Activated CD4-positive, alpha-beta memory T cell treated with anti-CD3 and anti-CD28 coated beads for 36 hours (primary cell): ENCODE data around the gene MGAT5. TPM values are rescaled to one million over a fixed set of nuclear protein-coding genes. Genes with fewer than 3 reads are reported as not detected.

ENCODE experiments used
- CTCF ChIA-PET: fragments of 350-600 bp; sonication (Branson Sonifier 250); formaldehyde crosslinking; loops from one replicate; lab custom pipeline; 2021; ENCODE audit warnings: antibody characterized with exemption, inconsistent platforms; lab: Charles Lee
- POLR2A ChIA-PET: fragments of 350-600 bp; sonication (Branson Sonifier 250); formaldehyde crosslinking; loops from one replicate; lab custom pipeline; 2021; ENCODE audit warnings: antibody characterized with exemption; lab: Charles Lee
- DNase-seq: peaks from one replicate; pipeline ENCODE4 v3.0.0-alpha.2; 2020
- H3K27ac Mint-ChIP-seq: one replicate; pipeline ENCODE4 v1.8.0; 2021; ENCODE audit warnings: mixed read lengths
- H3K27me3 Mint-ChIP-seq: one replicate; pipeline ENCODE4 v1.8.0; 2021; ENCODE audit warnings: mixed read lengths
- H3K36me3 Mint-ChIP-seq: one replicate; pipeline ENCODE4 v1.8.0; 2021; ENCODE audit warnings: mixed read lengths
- H3K4me1 Mint-ChIP-seq: one replicate; pipeline ENCODE4 v1.8.0; 2021; ENCODE audit warnings: low read depth, mixed read lengths
- H3K4me3 Mint-ChIP-seq: one replicate; pipeline ENCODE4 v1.8.0; 2021; ENCODE audit warnings: mild to moderate bottlenecking, mixed read lengths
- H3K9me3 Mint-ChIP-seq: one replicate; pipeline ENCODE4 v1.8.0; 2021; ENCODE audit warnings: mixed read lengths
- intact Hi-C: fragments of 100-400 bp; cut with micrococcal nuclease; formaldehyde crosslinking; loops from one replicate; pipeline ENCODE4 v1.15.1; 2023
- total RNA-seq, 2 experiments: library from RNA; stranded (reverse); gene quantifications; one replicate each; pipeline ENCODE4 v1.2.3, GENCODE V29; 2021

Gene MGAT5
- total RNA-seq, 2 experiments from 2014 or later = 33.6 to 38.3 TPM

GRCh38 chr2:134392442-134393074 lies 138.7 kb downstream of the MGAT5 start:
- Mint-ChIP-seq H3K27ac (no peak overlapping the region), H3K9me3 (no peaks in the 10 kb centered on the region), H3K36me3 (peaks cover 5% of the 10 kb centered on the region), H3K4me3 (no peak overlapping the region), H3K27me3 (no peaks in the 10 kb centered on the region), H3K4me1 (peaks cover 15% of the 10 kb centered on the region)
- POLR2A ChIA-PET = interaction anchor here (0.7 kb wide), 1 partner anchor 71 kb away, joined by 3 read pairs; no protein-coding TSS in a partner anchor
- intact Hi-C loops = no loop called here
- CTCF ChIA-PET = interaction anchor here (1.0 to 1.3 kb wide), 2 partner anchors 19 to 59 kb away, joined by 3 read pairs; no protein-coding TSS in a partner anchor
- DNase-seq = no peak

- Mint-ChIP-seq H3K9me3 (no peaks in the 10 kb centered on the region), H3K36me3 (peaks cover 5% of the 10 kb centered on the region), H3K4me3 (no peak overlapping the region), H3K27me3 (no peaks in the 10 kb centered on the region), H3K4me1 (peaks cover 15% of the 10 kb centered on the region), H3K27ac (no peak overlapping the region)
- intact Hi-C loops = no loop called here
- ChIA-PET CTCF (interaction anchor here (1.3 kb wide), 1 partner anchor 58 kb away, joined by 3 read pairs; no protein-coding TSS in a partner anchor), POLR2A (no interaction called here)
- DNase-seq = no peak
Observed at GRCh38 chr2:134393075-134393461, 139.2 kb downstream of the MGAT5 start.

- ChIA-PET POLR2A (no interaction called here), CTCF (no interaction called here)
- Mint-ChIP-seq H3K4me3 (no peak overlapping the region), H3K27me3 (no peaks in the 10 kb centered on the region), H3K27ac (no peak overlapping the region), H3K4me1 (peaks cover 14% of the 10 kb centered on the region), H3K9me3 (no peaks in the 10 kb centered on the region), H3K36me3 (peaks cover 4% of the 10 kb centered on the region)
- no peak for DNase-seq
- intact Hi-C loops = no loop called here
Observed at GRCh38 chr2:134395779-134396178, 141.9 kb downstream of the MGAT5 start.

GRCh38 chr2:134396493-134396892 lies 142.6 kb downstream of the MGAT5 start:
- ChIA-PET POLR2A (no interaction called here), CTCF (no interaction called here)
- Mint-ChIP-seq H3K27ac (no peak overlapping the region), H3K4me3 (no peak overlapping the region), H3K36me3 (no peaks in the 10 kb centered on the region), H3K27me3 (no peaks in the 10 kb centered on the region), H3K9me3 (no peaks in the 10 kb centered on the region), H3K4me1 (peaks cover 7% of the 10 kb centered on the region)
- intact Hi-C loops = no loop called here
- no peak for DNase-seq

- POLR2A ChIA-PET = no interaction called here
Observed at GRCh38 chr2:134397146-134397896, 143.4 kb downstream of the MGAT5 start.

GRCh38 chr2:134398300-134398699 lies 144.4 kb downstream of the MGAT5 start:
- Mint-ChIP-seq H3K4me1 (no peaks in the 10 kb centered on the region), H3K36me3 (peaks cover 3% of the 10 kb centered on the region), H3K27ac (no peak overlapping the region), H3K27me3 (no peaks in the 10 kb centered on the region), H3K4me3 (no peak overlapping the region), H3K9me3 (no peaks in the 10 kb centered on the region)
- ChIA-PET POLR2A (no interaction called here), CTCF (interaction anchor here (2.7 kb wide), 1 partner anchor 13 kb away, joined by 11 read pairs; no protein-coding TSS in a partner anchor)
- no peak for DNase-seq
- intact Hi-C loops = no loop called here

More at GRCh38 chr2:134397146-134397896, 143.4 kb downstream of the MGAT5 start:
- no peaks in the 10 kb centered on the region for H3K4me1 Mint-ChIP-seq
- H3K4me3 Mint-ChIP-seq = no peak overlapping the region
- no peaks in the 10 kb centered on the region for H3K9me3 Mint-ChIP-seq
- CTCF ChIA-PET = interaction anchor here (2.7 kb wide), 1 partner anchor 14 kb away, joined by 11 read pairs; no protein-coding TSS in a partner anchor
- no peak for DNase-seq
- H3K27me3 Mint-ChIP-seq = no peaks in the 10 kb centered on the region
- no peak overlapping the region for H3K27ac Mint-ChIP-seq
- H3K36me3 Mint-ChIP-seq = peaks cover 1% of the 10 kb centered on the region
- intact Hi-C loops = no loop called here

DNA sequence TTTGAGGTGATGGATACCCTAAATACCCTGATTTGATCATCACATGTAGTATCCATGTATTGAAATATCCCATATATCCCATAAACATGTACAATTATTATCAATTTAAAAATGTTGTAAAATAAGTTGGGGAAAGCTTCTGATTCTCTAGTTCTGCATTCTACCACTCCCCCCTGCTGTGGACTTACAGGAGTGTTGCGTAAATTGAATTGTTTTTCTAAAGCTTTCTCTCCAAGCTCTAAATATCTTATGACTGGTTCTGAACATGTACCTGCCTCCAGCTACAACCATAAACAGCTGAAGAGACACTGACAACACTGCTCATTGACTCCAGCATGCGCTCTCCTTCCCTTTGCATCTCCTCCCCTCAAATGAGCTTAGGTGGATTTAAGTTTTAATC lies 145.2 kb downstream of the MGAT5 start:
- no peak overlapping the region for H3K27ac Mint-ChIP-seq
- CTCF ChIA-PET = interaction anchor here (2.7 kb wide), 1 partner anchor 12 kb away, joined by 11 read pairs; no protein-coding TSS in a partner anchor

GRCh38 chr2:134401081-134401497 lies 147.2 kb downstream of the MGAT5 start:
- H3K36me3 Mint-ChIP-seq = peaks cover 14% of the 10 kb centered on the region
- no peak overlapping the region for H3K4me3 Mint-ChIP-seq
- no peak for DNase-seq
- no peak overlapping the region for H3K27ac Mint-ChIP-seq
- H3K27me3 Mint-ChIP-seq = no peaks in the 10 kb centered on the region
- intact Hi-C loops = no loop called here
- CTCF ChIA-PET = interaction anchor here (1.4 kb wide), 1 partner anchor 11 kb away, joined by 4 read pairs; no protein-coding TSS in a partner anchor
- no peaks in the 10 kb centered on the region for H3K9me3 Mint-ChIP-seq
- H3K4me1 Mint-ChIP-seq = no peaks in the 10 kb centered on the region
- POLR2A ChIA-PET = no interaction called here

More for the DNA sequence above, 145.2 kb downstream of the MGAT5 start:
- POLR2A ChIA-PET = no interaction called here
- Mint-ChIP-seq H3K27me3 (no peaks in the 10 kb centered on the region), H3K4me3 (no peak overlapping the region), H3K36me3 (peaks cover 8% of the 10 kb centered on the region), H3K9me3 (no peaks in the 10 kb centered on the region), H3K4me1 (no peaks in the 10 kb centered on the region)
- intact Hi-C loops = no loop called here
- no peak for DNase-seq

- Mint-ChIP-seq H3K36me3 (peaks cover 14% of the 10 kb centered on the region), H3K9me3 (no peaks in the 10 kb centered on the region), H3K4me3 (no peak overlapping the region), H3K4me1 (no peaks in the 10 kb centered on the region), H3K27ac (no peak overlapping the region), H3K27me3 (no peaks in the 10 kb centered on the region)
- intact Hi-C loops = no loop called here
- CTCF ChIA-PET = interaction anchor here (1.4 kb wide), 1 partner anchor 10 kb away, joined by 4 read pairs; no protein-coding TSS in a partner anchor
- POLR2A ChIA-PET = no interaction called here
- no peak for DNase-seq
Observed at GRCh38 chr2:134401789-134402188, 147.9 kb downstream of the MGAT5 start.

- Mint-ChIP-seq H3K36me3 (peaks cover 14% of the 10 kb centered on the region), H3K4me1 (peaks cover 4% of the 10 kb centered on the region)
- CTCF ChIA-PET = no interaction called here
Observed at GRCh38 chr2:134402410-134402809, 148.5 kb downstream of the MGAT5 start.

DNA sequence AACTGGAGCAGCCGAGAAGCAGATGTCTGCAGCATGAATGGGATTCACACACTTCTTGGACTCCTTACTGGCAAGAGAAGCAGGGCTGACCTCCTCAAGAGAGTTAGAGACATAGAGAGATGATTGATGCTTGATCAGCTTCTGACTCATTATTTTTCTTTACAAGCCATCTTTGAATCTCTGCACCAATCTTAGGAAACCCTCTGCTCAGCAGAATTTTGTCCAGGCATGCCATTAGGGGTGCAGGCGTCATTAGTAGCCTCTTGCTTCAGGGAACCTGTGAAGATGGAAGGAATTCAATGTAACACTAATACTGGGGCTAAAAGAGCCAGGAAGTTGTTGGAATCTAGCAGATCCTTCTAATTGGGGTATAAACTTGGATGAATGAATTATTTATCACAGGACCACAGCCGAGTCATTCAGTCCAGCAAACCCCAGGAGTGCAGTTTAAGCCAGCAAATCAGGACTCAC lies 151.8 kb downstream of the MGAT5 start:
- Mint-ChIP-seq H3K4me1 (peaks cover 27% of the 10 kb centered on the region), H3K27ac (no peak overlapping the region), H3K27me3 (no peaks in the 10 kb centered on the region), H3K36me3 (peaks cover 14% of the 10 kb centered on the region), H3K9me3 (no peaks in the 10 kb centered on the region), H3K4me3 (no peak overlapping the region)
- ChIA-PET CTCF (no interaction called here), POLR2A (no interaction called here)
- no peak for DNase-seq
- intact Hi-C loops = no loop called here

More at GRCh38 chr2:134402410-134402809, 148.5 kb downstream of the MGAT5 start:
- H3K9me3 Mint-ChIP-seq = no peaks in the 10 kb centered on the region
- POLR2A ChIA-PET = no interaction called here
- intact Hi-C loops = no loop called here
- no peaks in the 10 kb centered on the region for H3K27me3 Mint-ChIP-seq
- no peak overlapping the region for H3K4me3 Mint-ChIP-seq
- no peak overlapping the region for H3K27ac Mint-ChIP-seq
- DNase-seq = no peak

GRCh38 chr2:134406311-134406710 lies 152.4 kb downstream of the MGAT5 start:
- no peak overlapping the region for H3K27ac Mint-ChIP-seq
- CTCF ChIA-PET = interaction anchor here (0.8 to 1.0 kb wide), 3 partner anchors 45 to 286 kb away, joined by 3 to 6 read pairs (median 3); no protein-coding TSS in a partner anchor

More at GRCh38 chr2:134406311-134406710, 152.4 kb downstream of the MGAT5 start:
- no peaks in the 10 kb centered on the region for H3K27me3 Mint-ChIP-seq
- H3K4me3 Mint-ChIP-seq = no peak overlapping the region
- POLR2A ChIA-PET = no interaction called here
- H3K36me3 Mint-ChIP-seq = peaks cover 14% of the 10 kb centered on the region
- DNase-seq = no peak
- intact Hi-C loops = no loop called here
- no peaks in the 10 kb centered on the region for H3K9me3 Mint-ChIP-seq
- H3K4me1 Mint-ChIP-seq = peaks cover 33% of the 10 kb centered on the region
